ENCODE data around the gene PTCRA.
"Not testable (repeated sequence)": the region's sequence is repeated elsewhere in the genome, so short reads cannot be mapped to it uniquely, and the experiment has no call there.

The PTCRA gene

DNA sequence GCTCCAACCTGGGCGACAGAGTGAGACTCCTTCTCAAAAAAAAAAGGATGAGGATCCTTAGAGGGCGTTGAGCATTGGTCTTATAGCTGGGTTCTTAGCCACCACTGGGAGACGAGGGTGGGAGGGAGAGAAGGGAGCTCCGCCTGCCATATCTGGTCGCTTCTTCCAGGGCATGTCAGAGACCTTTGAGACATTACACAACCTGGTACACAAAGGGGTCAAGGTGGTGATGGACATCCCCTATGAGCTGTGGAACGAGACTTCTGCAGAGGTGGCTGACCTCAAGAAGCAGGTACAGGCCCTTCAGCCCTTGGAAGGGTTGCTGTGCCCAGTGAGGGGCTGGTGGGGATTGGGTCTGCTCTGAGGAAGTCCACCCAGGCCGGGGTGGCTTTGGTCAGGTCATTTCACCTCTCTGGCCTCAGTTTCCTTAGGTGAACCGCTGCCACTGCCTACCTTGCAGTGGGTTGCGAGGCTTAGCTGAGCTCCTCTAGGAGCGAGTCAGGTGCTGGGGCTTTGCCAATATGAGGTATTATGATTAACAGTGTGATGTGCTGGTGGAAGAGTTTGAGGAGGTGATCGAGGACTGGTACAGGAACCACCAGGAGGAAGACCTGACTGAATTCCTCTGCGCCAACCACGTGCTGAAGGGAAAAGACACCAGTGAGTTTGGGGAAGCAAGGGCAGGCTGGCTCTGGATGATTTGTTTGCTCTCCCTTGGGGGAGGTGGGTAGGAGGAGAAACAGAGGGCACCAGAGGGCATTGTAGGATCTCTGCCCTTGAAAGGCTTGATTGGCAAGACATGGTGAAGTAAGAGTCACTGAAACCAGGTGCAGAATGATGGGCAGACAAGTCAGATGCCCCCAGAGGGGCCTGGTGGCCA is 21.9 kb downstream of the PTCRA start:
- in situ Hi-C loops (cut with MboI; ENCODE audit: low pct_unique_long_range_greater_than_20kb, low sequenced_read_pairs, unreplicated experiment) = no loop called here
- TF ChIP-seq, protein P1, sequence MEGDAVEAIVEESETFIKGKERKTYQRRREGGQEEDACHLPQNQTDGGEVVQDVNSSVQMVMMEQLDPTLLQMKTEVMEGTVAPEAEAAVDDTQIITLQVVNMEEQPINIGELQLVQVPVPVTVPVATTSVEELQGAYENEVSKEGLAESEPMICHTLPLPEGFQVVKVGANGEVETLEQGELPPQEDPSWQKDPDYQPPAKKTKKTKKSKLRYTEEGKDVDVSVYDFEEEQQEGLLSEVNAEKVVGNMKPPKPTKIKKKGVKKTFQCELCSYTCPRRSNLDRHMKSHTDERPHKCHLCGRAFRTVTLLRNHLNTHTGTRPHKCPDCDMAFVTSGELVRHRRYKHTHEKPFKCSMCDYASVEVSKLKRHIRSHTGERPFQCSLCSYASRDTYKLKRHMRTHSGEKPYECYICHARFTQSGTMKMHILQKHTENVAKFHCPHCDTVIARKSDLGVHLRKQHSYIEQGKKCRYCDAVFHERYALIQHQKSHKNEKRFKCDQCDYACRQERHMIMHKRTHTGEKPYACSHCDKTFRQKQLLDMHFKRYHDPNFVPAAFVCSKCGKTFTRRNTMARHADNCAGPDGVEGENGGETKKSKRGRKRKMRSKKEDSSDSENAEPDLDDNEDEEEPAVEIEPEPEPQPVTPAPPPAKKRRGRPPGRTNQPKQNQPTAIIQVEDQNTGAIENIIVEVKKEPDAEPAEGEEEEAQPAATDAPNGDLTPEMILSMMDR (IDR thresholded peaks at IDR 0.05; ENCODE audit: extremely low read depth, insufficient read depth, missing control alignments) = no peak
- DNase-seq (ENCODE audit: low spot score) = no peak

DNA sequence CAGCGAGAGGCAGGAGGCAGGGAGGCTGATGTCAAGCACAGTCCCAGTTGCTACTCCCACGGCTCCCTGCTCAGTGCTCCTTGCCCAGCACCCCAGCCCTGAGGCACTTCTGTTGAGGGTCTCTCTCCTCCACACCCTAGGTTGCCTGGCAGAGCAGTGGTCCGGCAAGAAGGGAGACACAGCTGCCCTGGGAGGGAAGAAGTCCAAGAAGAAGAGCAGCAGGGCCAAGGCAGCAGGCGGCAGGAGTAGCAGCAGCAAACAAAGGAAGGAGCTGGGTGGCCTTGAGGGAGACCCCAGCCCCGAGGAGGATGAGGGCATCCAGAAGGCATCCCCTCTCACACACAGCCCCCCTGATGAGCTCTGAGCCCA is 22.6 kb downstream of the PTCRA start:
- TF ChIP-seq, protein P1 (IDR thresholded peaks at IDR 0.05; ENCODE audit: extremely low read depth, insufficient read depth, missing control alignments) = no peak
- in situ Hi-C loops (cut with MboI; ENCODE audit: low pct_unique_long_range_greater_than_20kb, low sequenced_read_pairs, unreplicated experiment) = no loop called here
- DNase-seq (ENCODE audit: low spot score) = no peak

DNA sequence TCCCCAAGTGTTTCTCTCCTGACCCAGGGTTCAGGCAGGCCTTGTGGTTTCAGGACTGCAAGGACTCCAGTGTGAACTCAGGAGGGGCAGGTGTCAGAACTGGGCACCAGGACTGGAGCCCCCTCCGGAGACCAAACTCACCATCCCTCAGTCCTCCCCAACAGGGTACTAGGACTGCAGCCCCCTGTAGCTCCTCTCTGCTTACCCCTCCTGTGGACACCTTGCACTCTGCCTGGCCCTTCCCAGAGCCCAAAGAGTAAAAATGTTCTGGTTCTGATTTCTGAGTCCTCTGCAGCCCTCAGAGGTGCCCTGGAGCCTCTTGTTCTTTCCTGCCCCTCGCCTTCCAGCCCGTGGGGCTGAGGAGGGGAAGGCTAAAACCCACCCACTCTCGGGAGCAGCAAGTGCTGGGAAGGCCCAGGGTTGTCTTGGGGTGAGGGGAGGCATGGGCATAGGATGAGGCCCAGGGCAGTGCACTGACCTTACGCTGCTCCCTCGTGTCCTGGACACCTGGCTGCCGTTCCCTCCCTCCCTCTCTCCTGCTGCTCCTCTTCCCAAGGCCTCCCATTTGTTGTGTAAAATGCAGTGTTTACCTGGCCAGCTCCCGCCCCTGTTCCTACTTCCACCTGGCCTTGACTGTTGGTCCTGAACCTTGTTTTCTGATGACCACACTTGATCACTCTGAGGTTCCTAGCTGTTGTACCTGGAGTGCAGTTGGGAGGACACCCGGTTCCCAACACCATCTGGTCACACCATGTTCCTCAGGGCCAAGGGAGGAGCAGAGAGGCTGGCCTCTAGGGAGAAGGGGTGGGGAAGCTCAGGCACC is 23.3 kb downstream of the PTCRA start:
- no peak for DNase-seq (ENCODE audit: low spot score)
- in situ Hi-C loops (cut with MboI; ENCODE audit: low pct_unique_long_range_greater_than_20kb, low sequenced_read_pairs, unreplicated experiment) = no loop called here
- TF ChIP-seq, protein P1 (IDR thresholded peaks at IDR 0.05; ENCODE audit: extremely low read depth, insufficient read depth, missing control alignments) = no peak

DNA sequence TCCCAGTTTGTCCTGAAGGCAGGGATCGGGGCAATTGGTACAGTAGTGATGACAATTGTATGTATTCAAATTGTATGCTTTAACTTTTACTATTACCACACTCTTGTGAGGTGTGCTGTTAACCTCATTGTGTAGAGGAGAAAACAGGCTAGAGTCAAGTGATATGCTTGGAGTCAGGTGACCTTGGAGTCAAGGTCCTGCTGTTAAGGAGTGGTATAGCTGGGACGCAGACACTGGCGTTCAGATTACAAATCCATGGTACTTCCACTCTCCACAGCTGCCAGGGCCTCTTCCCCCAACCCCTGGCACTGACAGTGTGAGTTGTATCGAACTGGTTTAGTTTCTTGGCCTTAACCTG is 23.9 kb downstream of the PTCRA start:
- DNase-seq (ENCODE audit: low spot score) = no peak
- in situ Hi-C loops (cut with MboI; ENCODE audit: low pct_unique_long_range_greater_than_20kb, low sequenced_read_pairs, unreplicated experiment) = no loop called here
- TF ChIP-seq, protein P1 (IDR thresholded peaks at IDR 0.05; ENCODE audit: extremely low read depth, insufficient read depth, missing control alignments) = no peak

DNA sequence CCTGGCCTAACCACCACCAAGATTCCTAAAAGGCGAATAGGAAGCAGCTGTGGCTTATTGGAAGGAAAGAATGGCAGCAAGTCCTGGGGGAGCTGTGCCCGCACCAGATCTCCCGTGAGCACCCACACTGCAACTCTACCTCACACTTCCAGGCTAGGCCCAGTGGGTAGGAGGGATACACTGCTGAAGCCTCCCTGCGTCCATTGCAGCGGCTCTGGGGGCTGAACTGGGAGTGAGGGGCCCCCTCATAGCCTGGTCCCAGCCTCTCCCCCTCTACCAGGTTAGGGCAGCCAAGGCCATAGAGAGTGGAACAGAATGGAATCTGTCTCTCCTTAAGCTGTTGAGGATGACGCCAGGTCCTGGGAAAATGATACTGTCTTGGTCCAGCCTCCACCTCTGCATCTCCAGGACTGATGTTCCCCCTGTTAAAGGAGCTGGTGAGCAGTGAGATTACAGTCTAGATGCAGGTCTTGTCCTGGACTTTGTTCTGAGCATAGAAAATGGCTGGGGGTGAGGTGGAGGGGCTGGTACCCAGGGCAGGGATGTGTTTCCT is 24.7 kb downstream of the PTCRA start:
- in situ Hi-C loops (cut with MboI; ENCODE audit: low pct_unique_long_range_greater_than_20kb, low sequenced_read_pairs, unreplicated experiment) = no loop called here
- TF ChIP-seq, protein P1 (IDR thresholded peaks at IDR 0.05; ENCODE audit: extremely low read depth, insufficient read depth, missing control alignments) = no peak
- no peak for DNase-seq (ENCODE audit: low spot score)

DNA sequence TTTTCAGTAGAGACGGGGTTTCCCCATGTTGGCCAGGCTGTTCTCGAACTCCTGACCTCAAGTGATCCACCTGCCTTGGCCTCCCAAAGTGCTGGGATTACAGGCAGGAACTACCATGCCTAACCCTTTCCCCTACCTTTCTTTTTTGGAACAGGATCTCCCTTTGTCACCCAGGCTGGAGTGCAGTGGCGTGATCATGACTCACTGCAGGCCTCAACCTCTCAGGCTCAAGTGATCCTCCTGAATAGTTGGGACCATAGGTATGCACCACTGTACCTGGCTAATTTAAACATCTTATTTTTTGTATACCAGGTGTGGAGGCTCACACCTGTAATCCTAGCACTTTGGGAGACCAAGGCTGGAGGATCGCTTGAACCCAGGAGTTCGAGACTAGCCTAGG is 25.5 kb downstream of the PTCRA start:
- in situ Hi-C loops (cut with MboI; ENCODE audit: low pct_unique_long_range_greater_than_20kb, low sequenced_read_pairs, unreplicated experiment); DNase-seq (ENCODE audit: low spot score): not testable (repeated sequence)

DNA sequence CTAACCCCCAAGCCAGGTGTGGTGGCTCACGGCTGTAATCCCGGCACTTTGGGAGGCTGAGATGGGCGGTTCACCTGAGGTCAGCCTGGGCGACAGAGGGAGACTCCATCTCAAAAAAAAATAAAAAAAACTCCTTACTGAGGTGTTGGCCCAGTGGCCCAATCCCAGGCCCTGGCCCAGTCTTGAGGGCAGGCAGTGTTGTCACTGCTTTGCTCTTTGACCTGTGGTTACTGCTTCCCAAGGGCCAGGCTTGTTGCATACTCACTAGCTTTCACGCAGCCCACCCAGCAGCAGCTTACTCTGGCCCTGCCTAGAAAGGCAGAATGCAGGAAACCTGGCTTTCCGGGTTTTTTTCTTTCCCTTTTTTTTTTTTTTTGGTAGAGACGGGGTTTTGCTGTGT is 26.6 kb downstream of the PTCRA start:
- in situ Hi-C loops (cut with MboI; ENCODE audit: low pct_unique_long_range_greater_than_20kb, low sequenced_read_pairs, unreplicated experiment) = no loop called here
- TF ChIP-seq, protein P1 (IDR thresholded peaks at IDR 0.05; ENCODE audit: extremely low read depth, insufficient read depth, missing control alignments) = no peak
- DNase-seq (ENCODE audit: low spot score) = no peak

Measured in GM13977 (cell line).